Astrocyte of the cerebellum (primary cell): Measurements from ENCODE around the gene TUBGCP6.

Source experiments
- DNase-seq: peaks from one replicate; pipeline ENCODE4 v3.0.0-alpha.2; 2011; ENCODE audit warnings: low read depth
- H3K4me3 ChIP-seq: 2 replicates; pipeline ENCODE4 v1.5.1; 2011; ENCODE audit warnings: mild to moderate bottlenecking, low read depth, low read length, moderate library complexity
- CTCF ChIP-seq: IDR thresholded peaks from 2 replicates; pipeline ENCODE4 v1.5.1; 2012; ENCODE audit warnings: low read length, low read depth, moderate library complexity, mild to moderate bottlenecking; ENCODE audit errors: missing control alignments
- in situ Hi-C: cut with HindIII; loops from 2 replicates; pipeline ENCODE4 v1.10.0; 2017; ENCODE audit warnings: low sequenced_read_pairs

TUBGCP6 gene

GRCh38 chr22:50220603-50221409 is 24.0 kb downstream of the TUBGCP6 start:
- in situ Hi-C loops = no loop called here
- no peak for DNase-seq
- TF ChIP-seq CTCF = no peak
- no peak overlapping the region for H3K4me3 ChIP-seq

- in situ Hi-C loops = no loop called here
- H3K4me3 ChIP-seq = no peak overlapping the region
- no peak for TF ChIP-seq CTCF
- DNase-seq = no peak
Observed at GRCh38 chr22:50219800-50220602, 24.8 kb downstream of the TUBGCP6 start.

GRCh38 chr22:50218996-50219727 is 25.7 kb downstream of the TUBGCP6 start:
- no peak overlapping the region for H3K4me3 ChIP-seq
- DNase-seq = peak; percentile 55
- in situ Hi-C loops = no loop called here
- TF ChIP-seq CTCF = no peak

GRCh38 chr22:50218153-50218995 is 26.4 kb downstream of the TUBGCP6 start:
- DNase-seq = no peak
- no peak for TF ChIP-seq CTCF
- H3K4me3 ChIP-seq = no peak overlapping the region
- in situ Hi-C loops = no loop called here

- no peak overlapping the region for H3K4me3 ChIP-seq
- in situ Hi-C loops = no loop called here
- no peak for TF ChIP-seq CTCF
- no peak for DNase-seq
Observed at GRCh38 chr22:50217543-50218152, 27.2 kb downstream of the TUBGCP6 start.
